HepG2 (cell line): ENCODE results near the gene RNF222. TPM values are rescaled to one million over a fixed set of nuclear protein-coding genes. Genes with fewer than 3 reads are reported as not detected.

Experiments
- AGO2 ChIP-seq: fragments of 200-400 bp; formaldehyde crosslinking; optimal IDR thresholded peaks from 2 replicates; pipeline ENCODE3; 2017; ENCODE audit warnings: mild to moderate bottlenecking, low read depth, low read length, moderate library complexity
- PAF1 ChIP-seq: IDR thresholded peaks from 2 replicates; pipeline ENCODE4 v1.6.1; 2016; ENCODE audit warnings: missing genetic modification reagents, missing compliant biosample characterization
- RXRB ChIP-seq: IDR thresholded peaks from 2 replicates; pipeline ENCODE4 v1.6.1; 2016; ENCODE audit warnings: borderline replicate concordance, missing genetic modification reagents, missing compliant biosample characterization
- TGIF2 ChIP-seq: IDR thresholded peaks from 2 replicates; pipeline ENCODE4 v1.6.1; 2016; ENCODE audit warnings: control low read depth, missing compliant biosample characterization
- ZBTB21 ChIP-seq: sonication (generic); formaldehyde crosslinking; IDR thresholded peaks from 2 replicates; pipeline ENCODE4 v1.4.0; 2020; ENCODE audit warnings: missing genetic modification reagents
- ZFP37 ChIP-seq: sonication (generic); formaldehyde crosslinking; IDR thresholded peaks from 2 replicates; pipeline ENCODE4 v1.4.0; 2020; ENCODE audit warnings: missing genetic modification reagents, borderline replicate concordance
- ZFP41 ChIP-seq: sonication (generic); formaldehyde crosslinking; IDR thresholded peaks from 2 replicates; pipeline ENCODE4 v1.4.0; 2020; ENCODE audit warnings: mild to moderate bottlenecking, missing genetic modification reagents, borderline replicate concordance
- ZFY ChIP-seq: sonication (generic); formaldehyde crosslinking; IDR thresholded peaks from 2 replicates; pipeline ENCODE4 v1.4.0; 2020; ENCODE audit warnings: missing genetic modification reagents
- ZKSCAN5 ChIP-seq: sonication (generic); formaldehyde crosslinking; IDR thresholded peaks from 2 replicates; pipeline ENCODE4 v1.5.1; 2020; ENCODE audit warnings: mild to moderate bottlenecking, missing genetic modification reagents
- ZMYM2 ChIP-seq: sonication (generic); formaldehyde crosslinking; IDR thresholded peaks from 2 replicates; pipeline ENCODE4 v1.8.0; 2022; ENCODE audit warnings: mild to moderate bottlenecking, missing genetic modification reagents
- ZNF12 ChIP-seq: sonication (generic); formaldehyde crosslinking; IDR thresholded peaks from 2 replicates; pipeline ENCODE4 v1.5.0; 2020; ENCODE audit warnings: missing genetic modification reagents
- ZNF251 ChIP-seq: sonication (generic); formaldehyde crosslinking; IDR thresholded peaks from 2 replicates; pipeline ENCODE4 v1.9.0; 2021; ENCODE audit warnings: mild to moderate bottlenecking, missing genetic modification reagents
- ZNF350 ChIP-seq: sonication (generic); formaldehyde crosslinking; IDR thresholded peaks from 2 replicates; pipeline ENCODE4 v1.4.0; 2020; ENCODE audit warnings: mild to moderate bottlenecking, low read depth, missing genetic modification reagents, borderline replicate concordance
- ZNF589 ChIP-seq: sonication (generic); formaldehyde crosslinking; conservative IDR thresholded peaks from 2 replicates; pipeline ENCODE4 v1.8.0; 2022; ENCODE audit warnings: mild to moderate bottlenecking, moderate library complexity, missing genetic modification reagents
- ZNF749 ChIP-seq: sonication (generic); formaldehyde crosslinking; IDR thresholded peaks from 2 replicates; pipeline ENCODE4 v1.8.0; 2022; ENCODE audit warnings: mild to moderate bottlenecking, missing genetic modification reagents, moderate library complexity, borderline replicate concordance
- polyA plus RNA-seq, 8 experiments: library from polyadenylated mRNA; depleted of rRNA in 3 of 8; stranded (reverse) in 7 of 8; unstranded in 1 of 8; fragments of >200 nt; fragmentation: Illumina TruSeq in 4 of 8; extraction: Trizol in 4 of 8; gene quantifications; 2 replicates each; pipeline versions ENCODE4 v1.2.1 to v1.2.3, GENCODE V29; 2011 to 2016; ENCODE audit warnings: low read depth in 4 of 8, missing spikeins in 1 of 8, mixed read lengths in 1 of 8; ENCODE audit not compliant: insufficient read depth in 1 of 8
- total RNA-seq, 5 experiments: library from RNA; depleted of rRNA; stranded (reverse); fragments of >200 nt; fragmentation: Illumina TruSeq; extraction: Trizol; gene quantifications; 2 replicates each; pipeline ENCODE4 v1.2.3, GENCODE V29; 2016; ENCODE audit warnings: low read depth in 1 of 5
- TF ChIP-seq, protein P1 (sequence below): sonication (generic); formaldehyde crosslinking; IDR thresholded peaks from 2 replicates; pipeline ENCODE4 v1.4.0; 2020; ENCODE audit warnings: missing genetic modification reagents, borderline replicate concordance
- TF ChIP-seq, protein P2 (sequence below): IDR thresholded peaks from 2 replicates; pipeline ENCODE4 v1.6.1; 2016; ENCODE audit warnings: low read depth, missing genetic modification reagents, missing compliant biosample characterization
- TF ChIP-seq, protein P3 (sequence below): sonication (generic); formaldehyde crosslinking; IDR thresholded peaks from 2 replicates; pipeline ENCODE4 v1.4.0; 2020; ENCODE audit warnings: missing genetic modification reagents

RNF222 gene
- total and polyA plus RNA-seq, 2 of the 13 experiments (the other 11 are each of a cell fraction or from before 2014, with no cell fraction given), result not detected

DNA sequence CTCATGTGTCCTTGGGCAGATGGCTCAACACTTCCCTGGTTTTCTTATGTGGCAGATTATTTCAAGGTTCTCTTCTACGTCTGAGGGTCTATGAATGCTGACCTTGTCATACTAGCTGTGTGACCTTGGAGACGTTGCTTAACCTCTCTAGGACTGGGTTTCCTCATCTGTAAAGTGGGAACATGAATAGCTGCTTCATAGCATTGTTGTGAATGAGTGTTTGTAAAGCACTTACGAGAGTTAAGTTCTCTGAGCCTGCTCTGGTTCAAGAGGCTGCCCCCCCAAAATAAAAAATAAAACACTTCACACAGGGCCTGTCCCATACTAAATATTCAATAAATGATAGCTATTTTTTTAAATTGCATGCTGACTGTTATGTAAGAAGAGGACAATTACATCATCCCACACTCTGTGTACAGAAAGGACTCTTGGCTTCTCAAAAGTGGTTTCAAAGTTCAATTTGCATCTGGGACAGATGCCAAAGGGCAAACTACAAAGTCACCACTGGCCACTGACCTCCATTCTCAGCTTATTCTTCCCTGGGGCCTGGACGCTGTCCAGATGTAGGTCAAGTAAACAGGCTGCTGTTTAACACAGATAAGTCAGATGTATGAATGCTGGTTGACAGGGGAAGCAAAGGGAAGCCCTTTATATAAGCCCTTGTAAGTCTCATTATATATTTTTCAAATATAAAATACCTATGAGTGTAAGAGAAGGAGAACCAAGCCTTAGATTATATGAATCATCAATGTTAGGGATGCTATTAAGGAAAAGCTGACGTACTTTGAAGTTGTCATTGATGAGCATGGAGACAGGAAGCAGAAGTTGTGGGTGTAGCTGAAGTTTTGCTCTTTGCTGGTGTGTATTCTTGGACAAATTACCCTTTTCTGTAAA lies 22.7 kb upstream of the RNF222 start (continued):
- TF ChIP-seq ZFP41 (CRISPR knock-in tag) (no peak), PAF1 (CRISPR knock-in tag) (no peak), ZKSCAN5 (no peak), AGO2 (no peak), ZNF251 (no peak), ZNF350 (CRISPR knock-in tag) (0 out of 2 replicates have a peak, but pooled peaks have one; percentile 21), RXRB (CRISPR knock-in tag) (peak; percentile 99), ZMYM2 (CRISPR knock-in tag) (peak; percentile 88), TGIF2 (CRISPR knock-in tag) (no peak), ZFY (CRISPR knock-in tag) (peak; percentile 27; the same call in 1 of the 2 replicates), ZFP37 (peak; percentile 75; the same call in 1 of the 2 replicates), ZNF749 (CRISPR knock-in tag) (no peak), ZNF12 (CRISPR knock-in tag) (peak; percentile 54; the same call in 1 of the 2 replicates), ZNF589 (CRISPR knock-in tag) (no peak; the same call in 1 of the 2 replicates), ZBTB21 (peak; percentile 57; the same call in 1 of the 2 replicates)
- TF ChIP-seq, protein P1, sequence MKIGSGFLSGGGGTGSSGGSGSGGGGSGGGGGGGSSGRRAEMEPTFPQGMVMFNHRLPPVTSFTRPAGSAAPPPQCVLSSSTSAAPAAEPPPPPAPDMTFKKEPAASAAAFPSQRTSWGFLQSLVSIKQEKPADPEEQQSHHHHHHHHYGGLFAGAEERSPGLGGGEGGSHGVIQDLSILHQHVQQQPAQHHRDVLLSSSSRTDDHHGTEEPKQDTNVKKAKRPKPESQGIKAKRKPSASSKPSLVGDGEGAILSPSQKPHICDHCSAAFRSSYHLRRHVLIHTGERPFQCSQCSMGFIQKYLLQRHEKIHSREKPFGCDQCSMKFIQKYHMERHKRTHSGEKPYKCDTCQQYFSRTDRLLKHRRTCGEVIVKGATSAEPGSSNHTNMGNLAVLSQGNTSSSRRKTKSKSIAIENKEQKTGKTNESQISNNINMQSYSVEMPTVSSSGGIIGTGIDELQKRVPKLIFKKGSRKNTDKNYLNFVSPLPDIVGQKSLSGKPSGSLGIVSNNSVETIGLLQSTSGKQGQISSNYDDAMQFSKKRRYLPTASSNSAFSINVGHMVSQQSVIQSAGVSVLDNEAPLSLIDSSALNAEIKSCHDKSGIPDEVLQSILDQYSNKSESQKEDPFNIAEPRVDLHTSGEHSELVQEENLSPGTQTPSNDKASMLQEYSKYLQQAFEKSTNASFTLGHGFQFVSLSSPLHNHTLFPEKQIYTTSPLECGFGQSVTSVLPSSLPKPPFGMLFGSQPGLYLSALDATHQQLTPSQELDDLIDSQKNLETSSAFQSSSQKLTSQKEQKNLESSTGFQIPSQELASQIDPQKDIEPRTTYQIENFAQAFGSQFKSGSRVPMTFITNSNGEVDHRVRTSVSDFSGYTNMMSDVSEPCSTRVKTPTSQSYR, result peak; percentile 39; the same call in 1 of the 2 replicates
- TF ChIP-seq, protein P2, sequence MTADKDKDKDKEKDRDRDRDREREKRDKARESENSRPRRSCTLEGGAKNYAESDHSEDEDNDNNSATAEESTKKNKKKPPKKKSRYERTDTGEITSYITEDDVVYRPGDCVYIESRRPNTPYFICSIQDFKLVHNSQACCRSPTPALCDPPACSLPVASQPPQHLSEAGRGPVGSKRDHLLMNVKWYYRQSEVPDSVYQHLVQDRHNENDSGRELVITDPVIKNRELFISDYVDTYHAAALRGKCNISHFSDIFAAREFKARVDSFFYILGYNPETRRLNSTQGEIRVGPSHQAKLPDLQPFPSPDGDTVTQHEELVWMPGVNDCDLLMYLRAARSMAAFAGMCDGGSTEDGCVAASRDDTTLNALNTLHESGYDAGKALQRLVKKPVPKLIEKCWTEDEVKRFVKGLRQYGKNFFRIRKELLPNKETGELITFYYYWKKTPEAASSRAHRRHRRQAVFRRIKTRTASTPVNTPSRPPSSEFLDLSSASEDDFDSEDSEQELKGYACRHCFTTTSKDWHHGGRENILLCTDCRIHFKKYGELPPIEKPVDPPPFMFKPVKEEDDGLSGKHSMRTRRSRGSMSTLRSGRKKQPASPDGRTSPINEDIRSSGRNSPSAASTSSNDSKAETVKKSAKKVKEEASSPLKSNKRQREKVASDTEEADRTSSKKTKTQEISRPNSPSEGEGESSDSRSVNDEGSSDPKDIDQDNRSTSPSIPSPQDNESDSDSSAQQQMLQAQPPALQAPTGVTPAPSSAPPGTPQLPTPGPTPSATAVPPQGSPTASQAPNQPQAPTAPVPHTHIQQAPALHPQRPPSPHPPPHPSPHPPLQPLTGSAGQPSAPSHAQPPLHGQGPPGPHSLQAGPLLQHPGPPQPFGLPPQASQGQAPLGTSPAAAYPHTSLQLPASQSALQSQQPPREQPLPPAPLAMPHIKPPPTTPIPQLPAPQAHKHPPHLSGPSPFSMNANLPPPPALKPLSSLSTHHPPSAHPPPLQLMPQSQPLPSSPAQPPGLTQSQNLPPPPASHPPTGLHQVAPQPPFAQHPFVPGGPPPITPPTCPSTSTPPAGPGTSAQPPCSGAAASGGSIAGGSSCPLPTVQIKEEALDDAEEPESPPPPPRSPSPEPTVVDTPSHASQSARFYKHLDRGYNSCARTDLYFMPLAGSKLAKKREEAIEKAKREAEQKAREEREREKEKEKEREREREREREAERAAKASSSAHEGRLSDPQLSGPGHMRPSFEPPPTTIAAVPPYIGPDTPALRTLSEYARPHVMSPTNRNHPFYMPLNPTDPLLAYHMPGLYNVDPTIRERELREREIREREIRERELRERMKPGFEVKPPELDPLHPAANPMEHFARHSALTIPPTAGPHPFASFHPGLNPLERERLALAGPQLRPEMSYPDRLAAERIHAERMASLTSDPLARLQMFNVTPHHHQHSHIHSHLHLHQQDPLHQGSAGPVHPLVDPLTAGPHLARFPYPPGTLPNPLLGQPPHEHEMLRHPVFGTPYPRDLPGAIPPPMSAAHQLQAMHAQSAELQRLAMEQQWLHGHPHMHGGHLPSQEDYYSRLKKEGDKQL, result peak; percentile 81; the same call in 1 of the 2 replicates
- TF ChIP-seq, protein P3, sequence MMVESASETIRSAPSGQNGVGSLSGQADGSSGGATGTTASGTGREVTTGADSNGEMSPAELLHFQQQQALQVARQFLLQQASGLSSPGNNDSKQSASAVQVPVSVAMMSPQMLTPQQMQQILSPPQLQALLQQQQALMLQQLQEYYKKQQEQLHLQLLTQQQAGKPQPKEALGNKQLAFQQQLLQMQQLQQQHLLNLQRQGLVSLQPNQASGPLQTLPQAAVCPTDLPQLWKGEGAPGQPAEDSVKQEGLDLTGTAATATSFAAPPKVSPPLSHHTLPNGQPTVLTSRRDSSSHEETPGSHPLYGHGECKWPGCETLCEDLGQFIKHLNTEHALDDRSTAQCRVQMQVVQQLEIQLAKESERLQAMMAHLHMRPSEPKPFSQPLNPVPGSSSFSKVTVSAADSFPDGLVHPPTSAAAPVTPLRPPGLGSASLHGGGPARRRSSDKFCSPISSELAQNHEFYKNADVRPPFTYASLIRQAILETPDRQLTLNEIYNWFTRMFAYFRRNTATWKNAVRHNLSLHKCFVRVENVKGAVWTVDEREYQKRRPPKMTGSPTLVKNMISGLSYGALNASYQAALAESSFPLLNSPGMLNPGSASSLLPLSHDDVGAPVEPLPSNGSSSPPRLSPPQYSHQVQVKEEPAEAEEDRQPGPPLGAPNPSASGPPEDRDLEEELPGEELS (CRISPR knock-in tag), result peak; percentile 97
